NCI-H524 treated with DMSO at 0.1 percent for 48 hours (cell line): ENCODE measurements around the gene RABL2A.
"Not testable (repeated sequence)": the region's sequence is repeated elsewhere in the genome, so short reads cannot be mapped to it uniquely, and the experiment has no call there.

Source experiments
- DNase-seq: peaks from one replicate; lab custom pipeline; 2025; lab: John Stamatoyannopoulos, UW

Gene RABL2A

DNA sequence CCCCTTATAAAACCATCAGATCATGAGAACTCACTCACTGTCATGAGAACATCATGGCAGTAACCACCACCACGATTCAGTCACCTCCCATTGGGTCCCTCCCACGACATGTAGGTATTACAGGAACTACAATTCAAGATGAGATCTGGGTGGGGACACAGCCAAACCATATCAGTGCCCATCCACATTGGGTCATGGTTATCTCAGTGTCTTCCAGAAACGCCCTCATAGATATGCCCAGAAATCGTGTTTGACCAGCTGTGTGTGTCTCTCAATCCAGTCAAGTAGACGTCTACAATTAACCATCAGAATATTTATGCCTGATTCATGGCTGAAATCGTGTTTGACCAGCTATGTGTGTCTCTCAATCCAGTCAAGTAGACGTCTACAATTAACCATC, 17.2 kb upstream of the RABL2A start:
- DNase-seq = not testable (repeated sequence)

DNA sequence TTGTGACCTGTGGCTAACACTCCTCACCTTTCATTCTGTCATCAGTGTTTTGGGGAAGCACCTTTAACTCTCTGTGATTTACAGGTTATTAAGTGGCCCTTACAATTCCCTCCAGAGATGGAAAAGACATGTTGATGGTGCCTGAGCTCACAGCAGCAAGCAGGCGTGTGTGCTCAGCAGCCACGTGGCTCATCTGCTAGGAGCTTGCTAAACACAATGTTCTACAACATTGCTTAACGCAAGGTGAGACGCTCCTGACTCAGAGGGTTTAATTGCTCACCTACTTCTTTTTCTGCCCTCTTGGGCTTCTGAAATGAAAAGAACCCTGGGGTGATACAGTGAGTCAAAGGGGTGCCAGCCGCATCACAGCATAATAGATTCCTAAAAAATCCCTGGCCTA, 6.1 kb upstream of the RABL2A start:
- not testable (repeated sequence) for DNase-seq

DNA sequence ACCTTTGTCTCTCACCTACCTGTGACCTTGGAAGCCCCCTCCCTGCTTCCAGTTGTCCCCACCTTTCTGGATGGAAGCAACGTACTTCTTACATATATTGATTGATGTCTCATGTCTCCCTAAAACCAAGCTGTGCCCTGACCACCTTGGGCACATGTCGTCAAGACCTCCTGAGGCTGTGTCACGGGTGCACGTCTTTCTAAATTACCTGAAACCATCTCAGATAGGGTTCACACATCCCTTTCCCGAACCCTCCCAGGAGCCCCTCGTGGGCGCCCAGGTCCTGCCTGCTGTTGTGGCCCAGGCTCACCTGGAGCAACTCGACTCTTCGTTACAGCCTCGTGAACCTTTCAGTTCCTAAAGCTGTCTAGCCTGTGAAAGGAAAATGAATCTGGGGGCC, 1.2 kb upstream of the RABL2A start:
- not testable (repeated sequence) for DNase-seq

DNA sequence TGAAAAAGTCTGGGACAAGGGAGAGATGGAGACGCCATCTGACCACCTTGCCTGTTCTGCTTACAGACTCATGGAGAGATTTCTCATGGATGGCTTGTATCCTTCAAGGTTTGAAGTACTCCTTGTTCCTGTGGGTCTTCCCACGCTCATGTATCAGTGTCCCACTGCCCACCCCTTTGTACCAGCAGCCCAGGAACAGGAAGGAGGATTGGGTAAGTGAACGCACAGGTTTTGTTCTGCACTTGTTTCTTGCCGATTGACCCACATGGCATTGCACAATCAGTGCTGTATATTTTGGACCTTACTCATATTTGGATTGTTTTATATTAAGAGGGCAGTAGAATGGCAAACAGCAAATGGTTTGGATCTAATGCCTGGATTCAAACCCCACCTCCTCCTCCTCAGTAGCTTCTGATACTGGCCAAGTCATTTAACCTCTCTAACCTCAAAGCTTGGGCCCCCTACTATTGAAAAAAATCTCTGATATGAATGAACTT, 5.8 kb downstream of the RABL2A start:
- DNase-seq = not testable (repeated sequence)

DNA sequence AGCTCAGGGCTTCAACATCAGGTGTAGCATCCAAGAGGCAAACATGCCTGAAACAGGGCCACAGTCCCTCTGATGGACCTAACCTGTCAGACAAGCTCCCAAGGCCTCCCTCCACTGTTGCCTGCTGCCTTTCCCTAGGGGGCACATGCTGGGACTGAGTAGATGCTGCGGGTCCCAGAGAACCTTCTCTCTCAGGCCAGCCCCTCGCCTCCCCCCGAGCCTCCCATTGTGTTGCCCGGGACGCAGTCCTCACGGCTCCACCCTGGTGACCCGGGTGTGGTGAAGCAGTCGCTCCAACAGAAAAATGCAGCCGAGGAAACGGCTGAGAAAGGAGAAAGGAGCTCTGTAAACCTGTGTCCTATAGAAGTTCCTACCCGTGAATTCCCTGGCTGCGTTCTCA, 8.3 kb downstream of the RABL2A start:
- DNase-seq = not testable (repeated sequence)

DNA sequence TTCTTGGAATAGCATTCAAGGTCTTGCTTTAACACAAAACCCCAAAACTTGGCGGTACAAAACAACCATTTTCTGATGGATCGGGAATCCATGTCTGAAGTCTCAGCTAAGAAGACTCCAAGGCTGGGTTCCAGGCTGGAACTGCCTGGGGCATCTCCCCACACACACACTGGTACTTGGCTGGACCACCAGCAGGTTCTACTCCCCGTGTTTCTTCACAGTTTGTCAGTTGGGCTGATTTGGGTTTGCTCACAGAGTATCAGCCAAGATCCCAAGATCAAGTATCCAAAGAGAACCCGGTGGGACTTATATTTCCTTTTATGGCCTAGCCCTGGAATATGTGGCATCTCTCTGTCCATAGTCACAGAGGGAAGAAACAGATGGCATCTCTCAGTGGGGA, 9.2 kb downstream of the RABL2A start:
- DNase-seq = not testable (repeated sequence)

DNA sequence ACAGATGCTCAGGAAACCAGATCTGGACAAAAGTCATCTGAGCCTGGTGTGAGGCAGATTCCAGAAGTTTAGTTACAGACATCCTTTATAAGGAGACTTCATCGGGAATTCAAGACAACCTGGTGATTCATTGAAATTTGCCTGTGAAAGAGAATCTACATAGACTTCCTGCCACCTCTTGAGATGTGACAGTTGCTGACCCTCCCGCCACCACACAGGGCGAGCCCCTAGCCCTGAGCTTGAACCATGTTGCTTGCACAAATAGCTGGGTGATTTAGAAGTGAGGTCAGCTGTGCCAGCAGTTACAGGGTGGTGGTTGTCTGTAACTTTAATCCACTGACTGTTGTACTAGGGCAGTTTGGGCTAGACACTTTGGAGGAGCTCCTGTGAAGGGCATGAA, 11.0 kb downstream of the RABL2A start:
- DNase-seq = not testable (repeated sequence)

DNA sequence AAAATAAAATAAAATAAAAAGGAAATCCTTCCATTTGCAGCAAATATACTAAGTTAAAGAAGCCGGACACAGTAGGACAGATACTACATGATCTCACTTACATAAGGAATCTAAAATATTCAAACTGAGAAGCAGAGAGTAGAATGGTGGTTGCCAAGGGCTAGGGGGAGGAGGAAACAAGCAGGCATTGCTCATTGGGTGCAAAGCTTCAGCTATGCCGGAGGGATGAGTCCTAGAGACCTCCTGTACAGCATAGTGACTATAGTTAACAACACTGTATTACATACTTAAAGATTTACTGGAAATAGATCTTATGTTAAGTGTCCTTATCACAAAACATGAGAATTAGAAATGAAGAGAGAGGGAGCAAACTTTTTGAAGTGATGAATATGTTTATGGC, 19.2 kb downstream of the RABL2A start:
- DNase-seq = not testable (repeated sequence)

DNA sequence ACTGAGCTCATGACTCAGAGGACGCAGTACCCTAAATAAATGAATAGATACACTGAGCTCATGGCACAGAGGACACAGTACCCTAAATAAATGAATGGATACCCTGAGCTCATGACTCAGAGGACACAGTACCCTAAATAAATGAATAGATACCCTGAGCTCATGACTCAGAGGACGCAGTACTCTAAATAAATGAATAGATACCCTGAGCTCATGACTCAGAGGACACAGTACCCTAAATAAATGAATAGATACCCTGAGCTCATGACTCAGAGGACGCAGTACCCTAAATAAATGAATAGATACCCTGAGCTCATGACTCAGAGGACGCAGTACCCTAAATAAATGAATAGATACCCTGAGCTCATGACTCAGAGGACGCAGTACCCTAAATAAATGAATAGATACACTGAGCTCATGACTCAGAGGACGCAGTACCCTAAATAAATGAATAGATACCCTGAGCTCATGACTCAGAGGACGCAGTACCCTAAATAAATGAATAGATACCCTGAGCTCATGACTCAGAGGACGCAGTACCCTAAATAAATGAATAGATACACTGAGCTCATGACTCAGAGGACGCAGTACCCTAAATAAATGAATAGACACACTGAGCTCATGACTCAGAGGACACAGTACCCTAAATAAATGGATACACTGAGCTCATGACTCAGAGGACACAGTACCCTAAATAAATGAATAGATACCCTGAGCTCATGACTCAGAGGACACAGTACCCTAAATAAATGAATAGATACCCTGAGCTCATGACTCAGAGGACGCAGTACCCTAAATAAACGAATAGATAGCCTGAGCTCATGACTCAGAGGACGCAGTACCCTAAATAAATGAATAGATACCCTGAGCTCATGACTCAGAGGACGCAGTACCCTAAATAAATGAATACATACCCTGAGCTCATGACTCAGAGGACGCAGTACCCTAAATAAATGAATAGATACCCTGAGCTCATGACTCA, 24.1 kb downstream of the RABL2A start:
- not testable (repeated sequence) for DNase-seq

DNA sequence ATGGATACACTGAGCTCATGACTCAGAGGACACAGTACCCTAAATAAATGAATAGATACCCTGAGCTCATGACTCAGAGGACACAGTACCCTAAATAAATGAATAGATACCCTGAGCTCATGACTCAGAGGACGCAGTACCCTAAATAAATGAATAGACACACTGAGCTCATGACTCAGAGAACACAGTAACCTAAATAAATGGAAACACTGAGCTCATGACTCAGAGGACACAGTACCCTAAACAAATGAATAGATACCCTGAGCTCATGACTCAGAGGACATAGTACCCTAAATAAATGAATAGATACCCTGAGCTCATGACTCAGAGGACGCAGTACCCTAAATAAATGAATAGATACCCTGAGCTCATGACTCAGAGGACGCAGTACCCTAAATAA, 25.5 kb downstream of the RABL2A start:
- DNase-seq = not testable (repeated sequence)

DNA sequence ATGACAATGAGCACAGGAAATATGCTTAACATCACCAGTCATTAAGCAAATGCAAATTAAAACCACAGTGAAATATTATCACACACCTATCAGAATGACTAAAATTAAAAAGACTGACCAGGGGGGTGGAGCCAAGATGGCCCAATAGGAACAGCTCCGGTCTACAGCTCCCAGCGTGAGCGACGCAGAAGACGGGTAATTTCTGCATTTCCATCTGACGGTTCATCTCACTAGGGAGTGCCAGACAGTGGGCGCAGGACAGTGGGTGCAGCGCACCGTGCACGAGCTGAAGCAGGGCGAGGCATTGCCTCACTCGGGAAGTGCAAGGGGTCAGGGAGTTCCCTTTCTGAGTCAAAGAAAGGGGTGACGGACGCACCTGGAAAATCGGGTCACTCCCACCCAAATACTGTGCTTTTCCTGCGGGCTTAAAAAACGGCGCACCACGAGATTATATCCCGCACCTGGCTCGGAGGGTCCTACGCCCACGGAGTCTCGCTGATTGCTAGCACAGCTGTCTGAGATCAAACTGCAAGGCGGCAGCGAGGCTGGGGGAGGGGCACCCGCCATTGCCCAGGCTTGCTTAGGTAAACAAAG, 29.1 kb downstream of the RABL2A start:
- DNase-seq = not testable (repeated sequence)

DNA sequence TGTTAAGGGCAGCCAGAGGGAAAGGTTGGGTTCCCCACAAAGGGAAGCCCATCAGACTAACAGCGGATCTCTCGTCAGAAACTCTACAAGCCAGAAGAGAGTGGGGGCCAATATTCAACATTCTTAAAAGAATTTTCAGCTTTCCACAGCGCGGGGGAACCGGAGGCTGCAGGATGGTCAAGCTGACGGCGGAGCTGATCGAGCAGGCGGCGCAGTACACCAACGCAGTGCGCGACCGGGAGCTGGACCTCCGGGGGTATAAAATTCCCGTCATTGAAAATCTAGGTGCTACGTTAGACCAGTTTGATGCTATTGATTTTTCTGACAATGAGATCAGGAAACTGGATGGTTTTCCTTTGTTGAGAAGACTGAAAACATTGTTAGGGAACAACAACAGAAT, 30.7 kb downstream of the RABL2A start:
- not testable (repeated sequence) for DNase-seq

DNA sequence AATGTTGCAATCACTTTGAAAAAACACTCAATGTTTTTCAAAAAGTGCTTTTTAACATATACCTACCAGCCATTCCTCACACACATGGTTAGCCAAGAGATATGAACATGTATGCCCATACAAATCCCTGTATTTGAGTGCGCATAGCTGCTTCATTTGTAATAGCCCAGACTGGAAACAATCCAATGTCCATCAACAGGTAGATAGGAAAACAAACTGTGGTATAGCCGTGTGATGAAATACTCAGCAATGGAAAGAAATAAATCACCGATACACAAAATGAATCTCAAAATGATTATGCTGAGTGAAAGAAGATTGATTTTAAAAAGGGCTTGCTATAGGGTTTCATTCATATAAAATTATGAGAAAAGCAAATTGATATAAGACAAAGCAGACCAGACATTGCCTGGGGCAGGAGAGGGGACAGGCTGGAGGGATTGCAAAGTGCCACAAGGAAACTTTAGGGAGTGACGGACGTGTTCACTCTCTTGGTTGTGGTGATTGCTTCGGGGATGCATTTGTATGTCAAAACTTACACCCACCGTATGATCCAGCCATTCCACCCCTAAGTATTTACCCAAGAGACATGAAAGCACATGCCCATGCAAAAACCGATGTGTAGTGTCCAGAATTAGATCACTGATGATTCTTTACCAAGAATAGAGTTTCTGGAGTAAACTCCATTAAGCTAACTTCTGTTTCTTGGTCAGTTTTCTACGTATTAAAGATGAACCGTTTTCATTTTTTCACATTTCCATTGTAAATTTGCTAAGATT, 36.4 kb downstream of the RABL2A start:
- not testable (repeated sequence) for DNase-seq

DNA sequence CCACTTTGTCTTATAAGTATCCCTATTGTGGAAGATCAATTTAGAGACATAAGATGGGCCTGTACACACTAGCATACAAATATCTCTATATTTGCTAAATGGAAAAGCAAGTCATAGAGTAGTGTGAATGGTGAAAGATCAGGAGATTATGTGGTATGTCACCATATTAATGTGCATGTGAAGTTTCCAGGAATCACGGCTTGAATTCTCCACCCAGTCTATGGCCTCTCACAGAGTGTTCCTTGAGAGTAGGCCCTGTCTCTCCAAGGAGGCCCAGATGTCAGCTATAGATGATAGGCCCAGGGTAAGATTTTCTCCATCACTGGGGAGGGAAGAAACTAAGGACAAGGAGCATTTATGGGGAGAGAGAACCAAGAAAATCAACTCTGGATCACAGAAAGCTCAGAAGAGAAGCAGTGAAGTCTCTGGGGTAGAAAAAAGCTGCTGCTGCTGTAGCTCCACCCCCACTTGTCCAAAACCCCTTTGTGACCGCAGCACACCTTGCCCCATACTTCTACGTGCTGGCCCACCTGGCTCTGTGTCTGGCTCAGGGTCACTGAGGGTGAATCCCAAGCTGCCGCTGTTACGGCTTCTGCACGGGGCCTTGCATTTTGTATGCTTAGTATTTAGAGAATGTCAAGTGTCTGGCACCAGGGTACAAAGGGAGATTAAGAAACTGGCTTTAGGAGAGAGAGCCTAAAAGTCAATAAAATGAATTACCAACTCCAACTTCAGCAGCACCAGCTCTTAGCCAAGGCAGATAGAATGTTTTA, 37.9 kb downstream of the RABL2A start:
- not testable (repeated sequence) for DNase-seq

DNA sequence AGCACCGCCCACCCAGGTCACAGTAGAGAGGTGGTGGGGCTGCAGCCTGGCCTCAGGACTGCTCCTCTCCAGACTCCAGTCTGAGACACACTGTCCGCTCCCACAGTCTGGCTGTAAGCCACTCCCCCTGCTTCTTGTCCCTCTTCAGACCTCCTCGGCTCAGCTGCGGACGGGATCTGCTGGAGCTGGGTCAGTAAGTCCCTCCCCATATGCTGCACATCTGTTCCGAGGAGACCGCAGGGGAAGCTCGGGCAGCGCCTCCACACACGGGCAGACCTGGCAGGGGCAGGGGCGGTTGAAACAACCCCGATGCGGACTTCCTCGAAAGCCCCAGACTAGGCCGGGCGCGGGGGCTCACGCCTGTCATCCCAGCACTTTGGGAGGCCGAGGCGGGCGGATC, 41.9 kb downstream of the RABL2A start:
- DNase-seq = peak; percentile 79

DNA sequence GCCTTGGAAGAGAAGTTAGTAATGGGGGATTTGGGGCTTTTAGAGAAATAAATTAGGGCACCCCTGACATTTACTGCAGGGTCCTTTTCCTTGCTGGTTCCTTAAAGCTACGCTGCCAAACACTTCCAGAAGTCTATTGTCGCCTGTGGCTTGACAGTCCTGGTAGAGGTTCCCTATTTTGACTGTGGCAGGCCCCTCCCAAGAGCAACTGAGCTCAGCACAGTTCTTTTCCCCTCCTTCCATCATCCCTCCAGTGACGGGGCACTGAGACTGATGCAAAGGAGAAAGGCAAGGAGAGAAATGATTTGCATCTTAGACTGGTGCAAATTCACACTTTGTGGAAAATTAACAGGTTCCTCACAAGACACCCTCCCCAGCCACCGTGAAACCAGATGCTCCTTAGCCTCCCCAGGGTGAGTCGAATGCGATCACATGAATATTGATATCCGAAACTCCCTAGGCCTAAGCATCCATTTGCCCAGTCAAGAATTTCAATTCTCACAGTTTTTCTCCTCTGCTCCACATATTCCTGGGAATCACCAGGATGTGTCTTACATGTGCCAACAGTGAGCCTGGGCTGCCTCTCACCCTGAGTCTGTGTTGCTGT, 45.4 kb downstream of the RABL2A start:
- DNase-seq = no peak

DNA sequence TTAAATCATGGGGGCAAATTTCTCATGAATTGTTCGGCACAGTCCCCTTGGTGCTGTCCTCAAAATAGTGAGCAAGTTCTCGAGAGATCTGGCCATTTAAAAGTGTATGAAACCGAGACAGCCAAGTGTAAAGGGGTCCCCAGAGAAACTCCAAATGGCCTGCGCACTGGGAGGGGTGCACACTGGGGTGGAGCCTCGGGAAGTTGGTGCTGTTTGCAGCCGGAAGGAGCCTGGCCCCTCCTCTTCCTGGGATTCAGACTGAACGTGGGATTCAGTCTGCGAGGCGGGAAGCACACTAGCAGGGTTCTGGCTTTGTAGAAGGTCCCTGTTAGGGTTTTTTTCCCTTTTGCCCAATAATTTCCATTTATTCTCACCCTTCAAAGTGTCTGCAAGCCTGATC, 48.8 kb downstream of the RABL2A start:
- DNase-seq = no peak

DNA sequence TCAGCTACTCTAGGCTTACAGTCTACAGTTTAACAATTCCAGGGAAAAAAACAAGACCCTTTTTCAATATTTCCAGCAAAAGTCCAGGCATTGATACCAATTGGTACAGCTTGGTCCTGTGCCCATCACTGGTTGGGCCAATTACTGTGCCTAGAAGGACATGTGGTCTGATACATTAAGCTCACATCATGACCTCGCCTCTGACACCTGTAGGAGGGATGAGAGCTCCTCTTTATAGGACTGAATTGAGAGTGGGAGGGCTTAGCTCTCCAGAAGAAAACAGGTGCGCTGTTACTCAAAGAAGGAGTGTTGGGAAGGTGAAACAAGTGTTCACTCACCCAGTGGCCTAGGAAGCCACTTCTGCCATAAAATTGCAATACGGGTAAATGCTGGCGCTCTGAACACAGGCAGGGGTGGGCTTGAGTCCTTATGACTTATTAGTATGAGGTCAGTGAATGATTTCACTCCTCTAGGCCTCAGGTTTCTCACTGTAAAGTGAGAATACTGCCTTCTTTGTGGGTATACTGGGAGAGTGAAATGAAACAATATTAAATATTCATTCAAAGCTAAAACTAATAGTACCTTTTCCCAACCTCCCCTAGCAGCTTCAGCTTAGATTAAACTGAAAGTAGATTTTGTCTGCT, 49.7 kb downstream of the RABL2A start:
- DNase-seq = no peak

DNA sequence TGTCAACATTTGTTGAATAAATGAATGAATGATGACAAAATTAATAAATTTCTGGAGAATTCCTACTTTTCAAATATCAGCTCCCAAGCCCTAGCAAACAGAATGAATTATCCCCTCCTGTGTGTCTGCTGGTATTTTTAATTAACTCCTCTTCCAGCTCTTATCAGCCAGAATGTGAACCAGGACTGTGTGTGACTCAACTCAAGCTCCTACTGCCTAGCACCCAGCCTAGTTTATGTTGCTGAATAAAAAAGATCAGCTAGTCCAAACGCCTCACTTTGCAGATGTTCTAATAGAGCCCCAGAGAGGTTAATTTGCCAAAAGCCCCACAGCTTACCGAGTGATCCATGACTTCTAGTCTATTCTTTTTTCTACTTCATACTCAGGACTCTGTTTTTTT, 50.3 kb downstream of the RABL2A start:
- no peak for DNase-seq

DNA sequence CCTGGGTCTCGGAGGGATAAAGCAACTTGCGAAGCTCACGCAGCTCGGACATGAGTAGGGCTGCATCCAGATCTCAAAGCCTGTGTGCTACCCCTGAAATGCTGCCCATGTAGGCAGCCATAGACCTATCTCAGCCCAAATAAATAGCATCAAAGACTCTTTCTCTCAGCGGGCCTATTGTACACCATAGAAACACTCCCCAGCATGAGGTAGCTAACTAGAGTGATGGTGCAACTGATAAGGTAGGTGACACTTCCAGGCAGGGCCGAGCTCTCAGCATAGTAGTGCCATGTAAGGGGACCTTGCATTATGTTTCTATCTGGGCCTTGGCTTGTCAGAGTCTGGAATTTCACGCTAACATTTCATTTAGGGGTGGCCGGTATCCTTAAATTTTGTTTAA, 52.4 kb downstream of the RABL2A start:
- no peak for DNase-seq

DNA sequence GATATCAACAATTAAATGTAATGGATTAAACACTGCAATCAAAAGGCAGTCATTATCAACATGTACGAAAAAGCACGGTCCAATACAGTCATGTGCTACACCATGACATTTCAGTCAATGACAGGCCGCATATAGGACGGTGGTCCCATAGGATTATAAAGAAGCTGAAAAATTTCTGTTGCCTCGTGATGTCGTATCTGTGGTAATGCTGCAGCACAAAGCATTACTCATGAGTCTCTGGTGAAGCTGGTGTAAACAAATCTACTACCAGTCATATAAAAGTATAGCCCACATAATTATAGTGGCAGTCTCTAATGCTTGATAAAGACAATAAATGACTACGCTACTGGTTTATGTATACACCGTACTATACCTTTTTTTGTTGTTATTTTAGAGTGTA, 58.4 kb downstream of the RABL2A start:
- no peak for DNase-seq
